Measurements from ENCODE around the gene NEK7.
"Not testable (repeated sequence)": the region's sequence is repeated elsewhere in the genome, so short reads cannot be mapped to it uniquely, and the experiment has no call there.

The NEK7 gene

GRCh38 chr1:198156745-198157240 lies at the start of gene NEK7:
Gene NEK7 (plus strand): TSS chr1:198156998. CDS start chr1:198232581, 75,583 bp downstream.
- peak; percentile 66 for DNase-seq

DNA sequence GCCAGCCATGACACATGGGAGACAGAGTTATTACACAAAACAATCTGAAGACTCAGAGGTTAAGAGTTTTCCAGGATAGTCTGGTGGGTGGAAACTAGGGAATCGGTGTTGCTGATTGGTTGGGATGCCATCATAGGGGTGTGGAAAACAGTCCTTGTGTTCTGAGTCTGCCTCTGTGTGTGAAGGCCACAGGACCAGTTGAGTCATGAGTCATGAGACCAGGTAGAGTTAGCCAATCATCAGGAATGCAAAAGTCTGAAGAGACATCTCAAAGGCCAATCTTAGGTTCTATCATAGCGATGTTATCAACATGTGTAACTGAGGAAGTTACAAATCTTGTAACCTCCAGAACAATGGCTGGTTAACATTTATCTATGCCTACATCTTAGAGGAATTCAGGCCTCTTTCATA lies 49.7 kb upstream of the NEK7 start:
- no peak for DNase-seq

- no peak for DNase-seq
Observed at GRCh38 chr1:198108636-198109370, 48.0 kb upstream of the NEK7 start.

GRCh38 chr1:198109371-198109715 lies 47.5 kb upstream of the NEK7 start:
- no peak for DNase-seq

GRCh38 chr1:198113342-198113750 lies 43.5 kb upstream of the NEK7 start:
- DNase-seq, result no peak

- no peak for DNase-seq
Observed at GRCh38 chr1:198116069-198116468, 40.7 kb upstream of the NEK7 start.

- DNase-seq, result no peak
Observed at GRCh38 chr1:198116469-198116868, 40.3 kb upstream of the NEK7 start.

DNA sequence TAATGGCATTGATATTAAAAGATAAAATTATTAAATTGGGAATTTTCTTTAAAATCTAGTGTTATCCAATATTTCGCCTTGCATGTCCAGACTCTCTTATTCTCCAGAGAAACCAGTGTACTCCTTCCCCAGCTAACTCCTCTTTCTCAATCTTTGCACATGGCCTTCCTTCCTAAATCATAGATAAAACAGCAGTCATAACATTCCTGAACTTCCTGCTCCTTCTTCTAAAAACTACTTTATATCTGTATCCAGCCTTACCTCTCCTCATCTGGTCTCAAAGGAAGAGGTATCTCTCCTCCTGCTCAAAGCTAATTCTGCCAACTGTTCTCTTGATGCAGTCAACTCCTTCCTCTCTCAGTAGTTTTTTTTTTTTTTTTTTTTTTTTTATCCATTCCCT lies 39.5 kb upstream of the NEK7 start:
- DNase-seq, result no peak

DNA sequence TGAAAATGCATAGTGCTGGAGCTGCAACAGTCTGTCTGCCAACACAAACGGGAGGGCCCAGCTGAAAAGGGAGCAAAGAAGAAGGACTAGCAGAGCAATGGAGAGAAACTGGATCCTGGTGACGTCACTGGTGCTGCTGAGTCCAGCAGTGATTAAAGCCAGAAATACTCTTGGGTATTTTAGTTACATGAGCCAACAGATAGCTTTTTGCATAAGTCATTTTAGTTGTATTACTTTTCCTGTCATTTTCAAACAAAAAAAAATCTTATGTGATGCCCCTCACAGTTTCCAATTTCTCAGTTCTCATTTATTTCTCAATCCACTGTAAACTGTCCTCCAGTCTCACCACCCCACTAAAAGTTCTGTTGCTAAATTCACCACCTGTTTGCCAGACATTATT lies 38.7 kb upstream of the NEK7 start:
- no peak for DNase-seq

- no peak for DNase-seq
Observed at GRCh38 chr1:198119906-198120305, 36.9 kb upstream of the NEK7 start.

- DNase-seq, result no peak
Observed at GRCh38 chr1:198121056-198121826, 35.6 kb upstream of the NEK7 start.

DNA sequence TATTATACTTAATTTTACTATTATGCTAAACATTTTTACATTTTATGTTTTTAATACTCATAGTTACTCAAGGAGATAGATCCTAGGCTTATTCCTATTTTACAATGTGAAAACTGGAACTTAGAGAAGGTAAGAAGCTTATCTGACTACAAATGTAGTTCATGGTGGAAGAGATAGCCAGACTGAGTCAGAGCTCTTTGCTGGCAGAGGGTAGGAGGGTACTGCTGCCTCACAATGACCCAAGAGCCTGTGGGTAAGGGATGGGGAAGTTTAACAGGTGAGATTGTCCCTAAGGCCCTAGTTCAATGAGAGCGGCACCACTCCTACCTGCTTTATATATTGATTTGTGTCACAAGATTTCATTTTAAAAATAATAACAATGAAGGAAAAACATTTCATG lies 34.1 kb upstream of the NEK7 start:
- DNase-seq, result no peak

DNA sequence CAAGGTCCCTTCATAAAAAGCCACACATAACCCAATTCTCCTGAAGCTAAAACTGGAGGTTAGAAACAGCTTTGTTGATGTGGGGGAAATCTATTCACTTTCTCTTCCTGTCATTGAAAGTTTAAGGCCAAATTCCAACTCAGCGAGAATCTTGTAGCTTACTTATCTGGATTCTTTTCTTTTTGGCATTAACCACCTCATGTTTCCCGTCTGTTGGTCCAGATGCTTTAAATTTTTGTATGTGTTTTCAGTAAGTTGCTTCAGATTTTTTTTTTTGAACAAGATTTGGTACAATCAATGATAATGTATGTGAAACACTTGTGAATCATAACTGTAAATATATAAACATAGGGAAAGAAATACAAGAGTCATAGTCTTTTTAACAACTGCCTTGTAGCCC lies 33.7 kb upstream of the NEK7 start:
- no peak for DNase-seq

GRCh38 chr1:198124673-198125072 lies 32.1 kb upstream of the NEK7 start:
- no peak for DNase-seq

GRCh38 chr1:198125995-198126735 lies 30.6 kb upstream of the NEK7 start:
- no peak for DNase-seq

GRCh38 chr1:198128533-198128932 lies 28.3 kb upstream of the NEK7 start:
- DNase-seq, result no peak

GRCh38 chr1:198130053-198130452 lies 26.7 kb upstream of the NEK7 start:
- DNase-seq, result not testable (repeated sequence)

GRCh38 chr1:198132060-198132781 lies 24.6 kb upstream of the NEK7 start:
- DNase-seq, result no peak

DNA sequence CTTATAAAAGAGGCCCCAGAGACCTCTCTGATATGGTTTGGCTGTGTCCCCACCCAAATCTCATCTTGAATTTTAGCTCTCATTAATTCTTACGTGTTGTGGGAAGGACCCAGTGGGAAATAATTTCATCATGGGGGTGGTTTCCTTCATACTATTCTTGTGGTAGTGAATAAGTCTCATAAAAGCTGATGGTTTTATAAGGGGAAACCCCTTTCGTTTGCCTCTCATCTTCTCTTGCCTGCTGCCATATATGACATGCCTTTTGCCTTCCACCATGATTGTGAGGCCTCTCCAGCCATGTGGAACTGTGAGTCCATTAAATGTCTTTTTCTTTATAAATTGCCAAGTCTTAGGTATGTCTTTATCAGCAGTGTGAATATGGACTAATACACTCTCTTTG lies 22.5 kb upstream of the NEK7 start:
- DNase-seq, result no peak

DNA sequence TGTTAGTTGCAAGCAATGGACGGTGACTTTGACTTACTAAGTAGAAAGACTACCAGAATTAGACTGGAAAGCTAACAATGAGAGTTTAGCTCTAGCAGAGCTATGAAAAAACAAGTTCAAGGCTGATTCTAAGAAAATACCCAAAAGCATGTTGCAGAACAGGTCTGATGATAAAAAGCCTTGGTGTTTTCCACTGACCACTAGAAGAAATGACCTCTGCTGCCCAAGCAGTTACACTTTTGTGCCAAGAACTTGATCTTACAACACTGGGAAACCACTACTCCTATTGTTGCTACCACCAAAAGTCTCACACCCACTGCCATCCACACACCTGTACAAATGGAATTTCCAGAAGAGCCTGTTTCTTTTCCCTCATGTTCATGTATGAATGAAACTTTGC lies 21.4 kb upstream of the NEK7 start:
- DNase-seq, result no peak

GRCh38 chr1:198141668-198142351 lies 15.0 kb upstream of the NEK7 start:
- DNase-seq, result no peak

DNA sequence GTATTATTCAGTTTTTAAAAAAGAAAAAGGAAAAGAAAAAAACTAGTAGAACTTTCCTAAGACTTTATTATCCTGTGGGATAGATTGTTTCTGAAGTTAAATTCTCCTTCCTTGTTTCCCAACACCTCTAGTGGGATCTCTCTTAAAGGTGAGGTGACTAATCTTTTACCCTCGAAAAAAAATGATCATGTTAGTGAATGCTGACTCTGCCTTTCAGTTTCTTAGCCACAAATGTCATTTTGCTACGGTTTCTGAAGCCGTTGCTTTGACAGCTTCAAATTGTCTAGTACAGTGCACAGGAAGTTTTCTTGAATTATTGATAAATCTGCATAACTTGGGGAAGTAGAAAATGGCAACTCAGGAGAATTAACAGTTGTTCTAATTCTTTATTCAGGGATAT lies 13.0 kb upstream of the NEK7 start:
- DNase-seq, result no peak

Measured in NCI-H1105 (cell line).